SH-SY5Y (cell line): ENCODE measurements around the gene ADGRB2.

Experiments used
- GATA2 ChIP-seq: IDR thresholded peaks from 2 replicates; pipeline ENCODE4 v1.6.1; 2011; ENCODE audit warnings: mild to moderate bottlenecking, low read depth, low read length
- GATA3 ChIP-seq: IDR thresholded peaks from 2 replicates; pipeline ENCODE4 v1.6.1; 2011; ENCODE audit warnings: low read depth, mild to moderate bottlenecking, low read length, moderate library complexity

DNA sequence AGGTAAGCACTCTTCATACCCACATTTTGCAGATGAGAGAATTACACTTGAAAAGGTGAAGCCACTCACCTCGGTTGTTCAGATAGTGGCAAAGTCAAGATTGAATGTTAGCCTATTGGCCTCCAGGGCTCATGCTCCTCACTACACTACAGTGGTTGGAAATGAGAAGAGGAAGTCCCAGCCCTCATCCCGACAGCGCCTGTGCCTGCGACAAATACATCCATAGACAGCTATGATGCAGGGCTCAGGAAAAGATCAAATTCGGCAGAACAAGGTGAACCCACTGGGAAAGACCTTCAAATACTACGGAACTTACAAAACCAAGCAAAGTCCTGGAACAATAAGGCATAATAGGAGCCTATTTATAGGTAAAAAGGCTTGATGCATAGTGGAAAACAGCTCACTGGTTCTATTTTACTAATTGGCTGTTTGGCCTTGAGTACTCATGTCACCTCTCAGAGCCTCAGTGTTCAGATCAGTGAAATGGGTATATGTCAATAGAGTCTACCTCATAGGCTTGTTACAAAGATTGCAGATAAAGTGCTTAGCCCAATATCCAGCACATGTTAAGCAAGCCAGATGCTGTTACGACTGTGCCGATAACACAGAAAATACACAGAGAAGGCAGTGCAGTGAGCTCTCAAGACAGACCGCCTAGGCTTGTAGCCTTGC lies 48.2 kb upstream of the ADGRB2 start:
- TF ChIP-seq GATA2 (no peak), GATA3 (no peak)
